ENCODE measurements around the gene ANAPC2. TPM values are rescaled to one million over a fixed set of nuclear protein-coding genes. Genes with fewer than 3 reads are reported as not detected.

Gene ANAPC2
- total RNA-seq, 1 donor from 2014 or later: 58.2 TPM

- intact Hi-C loops (cut with DNase I): no loop called here
- no peak for ATAC-seq
- peaks cover 24% of the 10 kb centered on the region for H3K36me3 ChIP-seq
Observed at GRCh38 chr9:137213160-137214060, 25.1 kb upstream of the ANAPC2 start.

DNA sequence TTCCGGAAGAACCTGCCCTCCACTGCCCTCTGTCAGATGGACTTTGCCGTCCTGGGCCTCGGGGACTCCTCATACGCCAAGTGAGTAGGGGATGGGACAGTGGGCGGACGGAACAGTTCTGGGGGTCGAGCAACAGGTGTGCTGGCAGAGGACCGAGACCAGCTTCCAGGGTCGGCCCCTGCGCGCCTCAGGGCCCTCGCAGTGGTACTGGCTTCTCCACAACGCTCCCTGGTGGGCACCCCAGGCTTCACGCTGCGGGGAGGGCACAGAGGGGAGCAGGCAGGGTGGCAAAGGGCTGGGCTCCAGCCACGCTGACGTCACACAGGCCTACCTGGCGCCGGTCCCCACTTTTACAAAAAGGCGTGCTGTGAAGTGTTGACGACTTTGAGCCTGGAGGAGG, 24.2 kb upstream of the ANAPC2 start:
- Histone ChIP-seq H3K27me3 (ENCODE audit: low read depth) (no peaks in the 10 kb centered on the region), H3K9me3 (no peaks in the 10 kb centered on the region), H3K27ac (no peak overlapping the region), H3K36me3 (peaks cover 24% of the 10 kb centered on the region), H3K4me3 (no peak overlapping the region), H3K4me1 (peaks cover 7% of the 10 kb centered on the region)
- TF ChIP-seq CTCF (IDR thresholded peaks at IDR 0.05): no peak
- ATAC-seq: no peak
- intact Hi-C loops (cut with DNase I): no loop called here
- no peak for DNase-seq

More at GRCh38 chr9:137213160-137214060, 25.1 kb upstream of the ANAPC2 start:
- Histone ChIP-seq H3K4me1 (peaks cover 16% of the 10 kb centered on the region), H3K27ac (no peak overlapping the region), H3K27me3 (ENCODE audit: low read depth) (no peaks in the 10 kb centered on the region), H3K9me3 (no peaks in the 10 kb centered on the region), H3K4me3 (no peak overlapping the region)
- no peak for DNase-seq
- no peak for TF ChIP-seq CTCF (IDR thresholded peaks at IDR 0.05)

GRCh38 chr9:137211532-137211931, 23.2 kb upstream of the ANAPC2 start:
- H3K36me3 ChIP-seq: peaks cover 23% of the 10 kb centered on the region

DNA sequence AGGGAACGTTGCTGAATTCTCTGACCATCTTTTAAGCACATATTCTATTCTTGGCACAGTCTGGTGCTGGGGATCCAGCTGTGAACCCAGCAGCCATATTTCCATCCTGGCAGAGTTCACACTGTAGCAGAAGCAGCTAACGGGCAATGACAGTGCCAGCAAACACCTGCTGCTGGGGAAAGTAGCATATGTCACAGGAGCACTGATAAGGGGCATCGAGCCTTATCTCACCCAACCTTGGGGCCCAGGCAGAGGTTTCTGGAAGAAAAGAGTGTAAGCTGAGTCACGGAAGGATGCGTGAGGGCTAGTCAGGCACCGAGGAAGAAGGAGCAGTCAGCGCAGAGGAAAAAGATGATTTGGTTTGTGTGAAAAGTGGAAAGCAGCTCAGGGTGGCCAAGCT, 18.2 kb upstream of the ANAPC2 start:
- DNase-seq (no peak), ATAC-seq (no peak)
- Histone ChIP-seq H3K36me3 (peaks cover 8% of the 10 kb centered on the region), H3K9me3 (no peaks in the 10 kb centered on the region), H3K4me1 (peaks cover 31% of the 10 kb centered on the region), H3K4me3 (peak overlapping the region; percentile 100), H3K27me3 (ENCODE audit: low read depth) (no peaks in the 10 kb centered on the region), H3K27ac (no peak overlapping the region)
- no peak for TF ChIP-seq CTCF (IDR thresholded peaks at IDR 0.05)
- intact Hi-C loops (cut with DNase I): no loop called here

More at GRCh38 chr9:137211532-137211931, 23.2 kb upstream of the ANAPC2 start:
- H3K27me3 ChIP-seq (ENCODE audit: low read depth): no peaks in the 10 kb centered on the region
- no peak for TF ChIP-seq CTCF (IDR thresholded peaks at IDR 0.05)
- no peaks in the 10 kb centered on the region for H3K9me3 ChIP-seq
- DNase-seq (no peak), ATAC-seq (no peak)
- no peak overlapping the region for H3K27ac ChIP-seq
- no peak overlapping the region for H3K4me3 ChIP-seq
- intact Hi-C loops (cut with DNase I): no loop called here
- peaks cover 7% of the 10 kb centered on the region for H3K4me1 ChIP-seq

DNA sequence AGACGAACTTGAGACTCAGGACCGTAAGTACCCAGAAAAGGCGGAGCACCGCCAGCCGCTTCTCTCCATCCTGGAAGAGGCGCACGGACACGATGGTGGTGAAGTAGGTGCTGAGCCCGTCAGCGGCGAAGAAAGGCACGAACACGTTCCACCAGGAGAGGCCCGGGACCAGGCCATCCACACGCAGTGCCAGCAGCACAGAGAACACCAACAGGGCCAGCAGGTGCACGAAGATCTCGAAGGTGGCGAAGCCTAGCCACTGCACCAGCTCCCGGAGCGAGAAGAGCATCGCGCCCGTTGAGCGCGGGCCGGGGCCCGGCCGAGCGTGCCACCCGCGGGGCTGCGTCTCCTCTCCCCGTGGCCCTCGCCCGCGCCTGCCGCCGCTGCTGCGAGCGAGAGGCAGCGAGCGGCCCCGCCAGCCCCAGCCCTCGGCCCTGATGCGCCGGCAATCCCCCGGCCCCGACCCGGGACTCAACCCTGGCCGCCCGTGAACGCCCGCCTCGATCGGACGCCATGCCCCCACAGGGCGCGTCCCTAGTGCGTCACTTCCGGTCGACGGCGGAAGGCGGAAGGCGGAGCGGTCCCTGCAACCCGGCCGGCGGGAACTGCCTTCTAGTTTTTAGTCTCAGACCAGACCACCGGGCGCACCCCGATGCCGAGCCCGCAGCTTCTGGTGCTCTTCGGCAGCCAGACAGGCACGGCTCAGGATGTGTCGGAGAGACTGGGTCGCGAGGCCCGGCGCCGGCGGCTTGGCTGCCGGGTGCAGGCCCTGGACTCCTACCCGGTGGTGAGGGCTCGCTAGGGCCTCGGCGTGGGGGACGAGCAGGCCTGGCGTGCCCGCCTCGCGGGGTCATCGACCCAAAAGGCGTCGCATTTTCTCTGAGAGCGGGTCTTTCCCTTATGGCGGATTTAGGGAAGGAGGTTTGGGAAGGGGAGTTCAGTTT, 17.0 kb upstream of the ANAPC2 start, which contains the start of the genes NDOR1 and TMEM203:
Gene NDOR1 (plus strand): TSS at position 575 of the 944 bp plus-strand sequence. CDS start 78 bp downstream, at position 653.
Gene TMEM203 (minus strand): TSS at position 523 of the 944 bp plus-strand sequence. CDS start 234 bp downstream, at position 289.
- intact Hi-C loops (cut with DNase I): no loop called here
- H3K4me1 ChIP-seq: peaks cover 35% of the 10 kb centered on the region
- peak within 1 kb of the TSS; percentile 100 for H3K4me3 ChIP-seq
- peaks cover 8% of the 10 kb centered on the region for H3K36me3 ChIP-seq
- DNase-seq (peak; percentile 94), ATAC-seq (peak; percentile 76 to 83)
- no peaks in the 10 kb centered on the region for H3K9me3 ChIP-seq
- H3K27ac ChIP-seq: peak within 1 kb of the TSS; percentile 95
- no peaks in the 10 kb centered on the region for H3K27me3 ChIP-seq (ENCODE audit: low read depth)
- TF ChIP-seq CTCF (IDR thresholded peaks at IDR 0.05): no peak
